GM21825 (cell line): ENCODE measurements around the gene PCLAF.
"Not testable (repeated sequence)": the region's sequence is repeated elsewhere in the genome, so short reads cannot be mapped to it uniquely, and the experiment has no call there.

Experiments
- ATAC-seq: cut with Tn5 transposase; IDR thresholded peaks from one replicate; pipeline ENCODE4 v1.9.1; 2021; ENCODE audit warnings: mild to moderate bottlenecking, moderate library complexity; ENCODE audit not compliant: unreplicated experiment

The PCLAF gene, protein sequence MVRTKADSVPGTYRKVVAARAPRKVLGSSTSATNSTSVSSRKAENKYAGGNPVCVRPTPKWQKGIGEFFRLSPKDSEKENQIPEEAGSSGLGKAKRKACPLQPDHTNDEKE

GRCh38 chr15:64381000-64381751, at the start of gene PCLAF:
PCLAF (minus strand) TSS chr15:64381441; CDS start chr15:64381371, 70 bp downstream.
- peak; percentile 97 for ATAC-seq

GRCh38 chr15:64430000-64430735, 48.9 kb upstream of the PCLAF start:
- peak; percentile 50 for ATAC-seq

DNA sequence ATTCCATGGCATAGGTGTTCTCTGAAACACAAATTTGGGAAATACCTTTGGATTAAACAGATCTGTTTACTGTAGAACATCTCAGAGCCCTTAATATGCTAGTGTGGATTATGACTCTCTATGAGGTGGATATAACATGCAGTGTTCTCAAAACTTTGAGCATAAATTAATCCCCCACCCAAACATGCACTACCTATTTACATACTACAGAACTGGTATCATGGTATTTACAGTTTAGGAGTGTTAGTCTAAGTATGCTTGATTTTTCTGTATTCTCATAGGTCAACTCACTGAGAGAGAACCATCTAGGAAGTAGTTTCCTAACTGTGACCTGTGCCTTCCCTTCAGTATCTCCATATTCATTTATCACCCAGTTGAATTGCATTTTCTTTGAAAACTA, 48.2 kb upstream of the PCLAF start:
- no peak for ATAC-seq

DNA sequence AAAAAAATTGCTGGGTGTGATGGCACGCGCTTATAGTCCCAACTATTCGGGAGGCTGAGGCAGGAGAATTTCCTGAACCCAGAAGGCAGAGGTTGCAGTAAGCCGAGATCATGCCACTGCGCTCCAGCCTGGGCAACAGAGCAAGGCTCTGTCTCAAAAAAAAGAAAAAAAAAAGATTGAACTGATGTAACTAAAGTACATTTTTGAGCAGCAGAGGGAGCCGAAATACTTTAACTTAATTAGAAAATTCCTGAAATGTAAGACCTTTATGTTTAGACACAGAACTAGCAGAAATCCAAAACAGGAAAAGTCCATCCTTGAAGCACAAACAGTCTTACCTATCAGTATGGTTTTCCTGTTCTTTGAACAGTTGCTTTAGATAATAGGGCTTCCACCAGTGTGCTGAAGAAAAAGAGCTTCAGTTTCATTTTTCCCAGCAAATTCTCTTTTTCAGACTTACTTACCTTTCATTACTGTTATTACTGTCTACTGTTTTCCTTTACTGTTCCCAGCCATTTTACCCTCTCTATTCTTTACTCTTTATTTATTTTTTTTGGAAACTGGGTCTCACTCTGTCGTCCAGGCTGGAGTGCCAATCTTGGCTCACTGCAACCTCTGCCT, 45.7 kb upstream of the PCLAF start:
- no peak for ATAC-seq

DNA sequence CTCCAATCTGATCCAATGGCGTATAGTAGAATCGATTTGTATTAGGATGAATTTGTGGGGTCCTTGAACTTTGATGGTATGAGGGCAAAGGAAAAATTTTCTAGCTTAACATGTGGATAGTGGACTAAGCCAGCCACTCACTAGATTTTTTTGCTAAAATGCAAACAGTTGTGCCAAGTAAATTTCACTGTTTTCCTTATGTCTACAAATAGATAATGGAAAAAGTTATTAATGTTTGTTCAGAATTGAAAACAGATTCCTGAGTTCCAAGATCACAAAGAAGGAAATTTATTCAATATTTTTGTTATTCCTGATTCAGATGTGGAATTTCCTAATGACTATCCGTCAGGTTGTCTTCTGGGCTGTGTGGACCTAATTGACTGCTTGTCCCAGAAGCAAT, 44.0 kb upstream of the PCLAF start:
- no peak for ATAC-seq

DNA sequence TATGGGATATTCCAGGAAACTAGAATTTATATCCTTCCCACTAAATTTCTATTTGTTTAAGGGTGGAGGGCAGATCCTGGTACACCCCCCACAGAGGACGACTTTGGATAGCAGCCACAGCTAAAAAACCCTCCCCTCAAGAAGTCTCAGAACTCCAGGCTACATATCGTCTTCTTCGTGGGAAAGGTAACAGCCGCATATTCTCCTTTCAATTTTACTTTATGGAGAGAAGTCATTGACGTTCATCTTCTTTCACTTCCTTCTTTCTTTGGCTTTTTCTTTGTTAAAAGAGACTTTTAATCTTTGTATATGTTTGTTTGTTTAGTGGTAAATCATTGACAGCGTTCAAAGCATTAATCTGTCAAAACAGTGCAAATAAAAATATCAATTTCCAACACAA, 42.7 kb upstream of the PCLAF start:
- no peak for ATAC-seq

- no peak for ATAC-seq
Measured at GRCh38 chr15:64422697-64423096, 41.5 kb upstream of the PCLAF start.

- ATAC-seq: no peak
Measured at GRCh38 chr15:64412216-64412615, 31.0 kb upstream of the PCLAF start.

DNA sequence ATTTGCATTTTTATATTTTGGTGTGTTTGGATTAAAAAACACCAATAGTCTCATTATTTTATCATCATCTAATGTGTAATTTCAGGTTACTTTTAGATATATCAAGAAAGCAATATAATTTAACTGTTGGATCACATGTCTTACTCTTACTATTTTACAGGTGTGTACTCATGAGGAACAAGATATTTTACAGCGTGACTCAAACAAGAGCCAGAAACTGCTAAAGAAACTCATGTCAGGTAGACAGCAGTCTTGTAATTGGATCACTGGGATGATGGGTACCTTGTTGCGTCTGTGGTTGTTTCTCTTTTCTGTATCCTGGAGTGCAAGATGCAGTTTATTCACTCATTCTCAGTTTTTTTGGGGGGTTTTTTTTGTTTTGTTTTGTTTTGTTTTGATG, 19.3 kb upstream of the PCLAF start:
- ATAC-seq: no peak

DNA sequence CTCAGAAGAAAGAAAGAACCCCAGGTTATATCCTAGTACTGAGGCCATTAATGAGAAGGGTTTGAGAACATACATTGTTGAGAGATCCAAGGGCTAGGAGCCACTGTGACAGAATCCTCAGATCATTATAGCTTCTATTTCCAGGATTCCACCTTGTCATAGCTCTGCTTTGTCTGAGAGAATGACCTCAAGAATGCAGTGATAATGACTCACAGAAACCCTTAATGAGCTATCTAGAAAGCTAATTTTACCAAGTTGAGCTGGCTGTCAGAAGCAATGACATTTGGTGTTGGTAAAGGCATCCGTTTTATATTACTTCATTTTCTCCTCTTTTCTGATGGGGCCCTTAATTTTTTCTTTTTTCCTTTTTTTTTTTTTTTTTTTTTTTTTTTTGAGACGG, 17.3 kb upstream of the PCLAF start:
- no peak for ATAC-seq

GRCh38 chr15:64396789-64397188, 15.5 kb upstream of the PCLAF start:
- no peak for ATAC-seq

DNA sequence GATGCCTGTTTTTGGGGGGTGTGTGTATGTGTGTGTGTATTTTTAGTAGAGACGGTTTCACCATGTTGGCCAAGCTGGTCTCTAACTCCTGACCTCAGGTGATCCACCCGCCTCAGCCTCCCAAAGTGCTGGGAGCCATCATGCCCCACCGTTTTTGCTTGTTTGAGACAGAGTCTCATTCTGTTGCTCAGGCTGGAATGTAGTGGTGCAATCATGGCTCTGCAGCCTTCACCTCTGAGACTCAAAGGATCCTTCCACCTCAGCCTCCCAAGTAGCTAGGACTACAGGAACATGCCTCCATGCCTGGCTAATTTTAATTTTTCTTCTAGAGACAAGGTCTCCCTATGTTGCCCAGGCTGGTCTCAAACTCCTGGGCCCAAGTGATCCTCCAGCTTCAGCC, 11.2 kb upstream of the PCLAF start:
- not testable (repeated sequence) for ATAC-seq

DNA sequence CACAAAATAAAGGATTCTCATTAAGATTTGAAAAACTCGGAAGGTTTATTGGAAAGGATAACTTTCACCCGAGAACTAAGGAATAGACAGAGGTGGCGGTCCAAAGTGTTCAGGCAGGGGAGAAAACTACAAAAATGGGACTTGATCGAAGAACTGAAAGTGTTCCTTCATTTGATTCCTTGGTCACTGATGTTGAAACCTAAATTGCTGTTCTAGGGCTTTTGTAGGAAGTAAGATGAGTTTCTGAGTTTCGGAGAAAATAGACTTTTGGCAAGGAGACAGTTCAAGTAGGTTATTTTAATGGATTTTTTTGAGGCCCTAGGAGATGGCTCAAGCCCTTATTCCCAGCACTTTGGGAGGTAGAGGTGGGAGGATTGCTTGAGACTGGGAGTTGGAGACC, 7.8 kb upstream of the PCLAF start:
- ATAC-seq: no peak

- ATAC-seq: peak; percentile 98
Measured at GRCh38 chr15:64387562-64388168, 6.4 kb upstream of the PCLAF start, which contains the start of gene TRIP4. TRIP4 (plus strand) TSS chr15:64387836; CDS start chr15:64387864, 28 bp downstream.

DNA sequence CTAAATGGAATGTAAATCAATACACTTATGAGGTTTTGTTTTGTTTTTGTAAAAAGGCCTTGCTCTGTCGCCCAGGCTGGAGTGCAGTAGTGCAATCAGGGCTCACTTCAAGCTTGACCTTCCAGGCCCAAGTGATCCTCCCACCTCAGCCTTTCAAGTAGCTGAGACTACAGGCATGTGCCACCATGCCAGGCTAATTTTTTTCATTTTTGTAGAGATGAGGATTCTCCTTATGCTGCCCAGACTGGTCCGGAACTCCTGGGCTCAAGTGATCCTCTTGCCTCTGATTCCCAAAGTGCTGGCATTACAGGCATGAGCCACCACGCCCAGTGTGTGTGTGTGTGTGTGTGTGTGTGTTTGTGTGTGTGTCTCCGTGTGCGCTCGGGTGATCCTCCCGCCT, 5.0 kb upstream of the PCLAF start:
- no peak for ATAC-seq

DNA sequence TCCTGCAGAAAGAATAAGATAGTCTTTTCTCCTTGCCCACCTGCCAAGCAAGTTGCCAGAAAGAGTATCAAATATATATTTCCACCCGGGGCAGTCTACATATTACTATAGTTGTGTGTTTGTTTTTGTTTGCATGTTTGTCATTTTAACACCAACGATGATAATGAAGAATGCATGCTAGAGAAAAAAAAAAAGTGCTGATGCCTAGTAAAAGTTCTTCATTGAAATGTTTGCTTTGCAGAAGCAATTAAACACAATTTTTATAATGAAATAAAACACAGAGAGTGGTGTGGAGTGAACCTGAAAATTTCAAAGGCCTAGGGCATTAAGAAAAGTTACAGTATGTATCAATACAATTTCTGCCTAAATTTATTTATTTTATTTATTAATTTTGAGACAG, 2.5 kb upstream of the PCLAF start:
- no peak for ATAC-seq

GRCh38 chr15:64380130-64380870, 941 bp downstream of the PCLAF start:
- not testable (repeated sequence) for ATAC-seq

DNA sequence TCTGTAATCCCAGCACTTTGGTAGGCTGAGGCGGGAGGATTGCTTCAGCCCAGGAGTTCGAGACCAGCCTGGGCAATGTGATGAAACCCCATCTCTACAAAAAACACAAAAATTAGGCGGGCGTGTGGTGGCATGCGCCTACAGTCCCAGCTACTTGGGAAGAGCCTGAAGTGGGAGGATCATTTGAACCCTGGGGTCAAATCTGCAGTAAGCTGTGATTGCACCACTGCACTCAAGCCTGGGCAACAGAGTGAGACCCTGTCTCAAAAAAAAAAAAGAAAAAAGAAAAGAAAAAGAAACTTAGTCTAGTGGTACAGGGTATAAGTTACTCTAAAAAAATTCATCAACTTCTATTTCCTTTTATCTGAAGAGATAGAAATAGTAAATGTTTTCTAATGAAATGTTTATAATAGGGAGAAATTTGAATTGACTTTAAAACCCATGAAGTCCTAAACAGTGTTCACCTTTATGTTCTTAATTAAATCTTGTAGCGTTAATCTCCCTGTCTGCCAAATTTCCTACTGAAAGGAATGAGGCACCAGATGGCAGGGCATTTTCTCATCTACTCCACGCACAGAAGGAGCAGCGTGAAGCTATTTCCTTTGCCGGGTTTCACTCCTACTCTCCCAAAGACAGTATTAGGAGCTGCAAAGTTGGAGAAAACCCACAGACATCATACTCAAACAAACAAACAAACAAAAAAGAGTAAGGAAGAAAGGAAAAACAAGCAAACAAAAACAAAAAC, 1.9 kb downstream of the PCLAF start:
- no peak for ATAC-seq

- no peak for ATAC-seq
Measured at GRCh38 chr15:64373360-64373759, 7.9 kb downstream of the PCLAF start.

DNA sequence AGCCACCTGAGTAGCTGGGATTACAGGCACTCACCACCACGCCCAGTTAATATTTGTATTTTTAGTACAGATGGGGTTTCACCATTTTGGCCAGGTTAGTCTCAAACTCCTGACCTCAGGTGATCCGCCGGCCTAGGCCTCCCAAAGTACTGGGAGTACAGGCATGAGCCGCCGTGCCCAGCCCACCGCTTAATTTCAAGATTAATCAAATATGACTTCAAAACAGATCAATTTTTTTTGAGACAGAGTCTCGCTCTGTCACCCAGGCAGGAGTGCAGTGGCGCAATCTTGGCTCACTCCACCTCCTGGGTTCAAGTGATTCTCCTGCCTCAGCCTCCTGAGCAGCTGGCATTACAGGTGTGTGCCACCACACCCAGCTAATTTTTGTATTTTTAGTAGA, 9.9 kb downstream of the PCLAF start:
- ATAC-seq: not testable (repeated sequence)
